HG02884 (cell line): Measurements from ENCODE around the gene TNFRSF6B.
"Not testable (repeated sequence)": the region's sequence is repeated elsewhere in the genome, so short reads cannot be mapped to it uniquely, and the experiment has no call there.

ENCODE experiments used
- ATAC-seq: cut with Tn5 transposase; IDR thresholded peaks from one replicate; pipeline ENCODE4 v1.9.1; 2021; ENCODE audit warnings: mild to moderate bottlenecking, moderate library complexity; ENCODE audit not compliant: unreplicated experiment

Gene TNFRSF6B

DNA sequence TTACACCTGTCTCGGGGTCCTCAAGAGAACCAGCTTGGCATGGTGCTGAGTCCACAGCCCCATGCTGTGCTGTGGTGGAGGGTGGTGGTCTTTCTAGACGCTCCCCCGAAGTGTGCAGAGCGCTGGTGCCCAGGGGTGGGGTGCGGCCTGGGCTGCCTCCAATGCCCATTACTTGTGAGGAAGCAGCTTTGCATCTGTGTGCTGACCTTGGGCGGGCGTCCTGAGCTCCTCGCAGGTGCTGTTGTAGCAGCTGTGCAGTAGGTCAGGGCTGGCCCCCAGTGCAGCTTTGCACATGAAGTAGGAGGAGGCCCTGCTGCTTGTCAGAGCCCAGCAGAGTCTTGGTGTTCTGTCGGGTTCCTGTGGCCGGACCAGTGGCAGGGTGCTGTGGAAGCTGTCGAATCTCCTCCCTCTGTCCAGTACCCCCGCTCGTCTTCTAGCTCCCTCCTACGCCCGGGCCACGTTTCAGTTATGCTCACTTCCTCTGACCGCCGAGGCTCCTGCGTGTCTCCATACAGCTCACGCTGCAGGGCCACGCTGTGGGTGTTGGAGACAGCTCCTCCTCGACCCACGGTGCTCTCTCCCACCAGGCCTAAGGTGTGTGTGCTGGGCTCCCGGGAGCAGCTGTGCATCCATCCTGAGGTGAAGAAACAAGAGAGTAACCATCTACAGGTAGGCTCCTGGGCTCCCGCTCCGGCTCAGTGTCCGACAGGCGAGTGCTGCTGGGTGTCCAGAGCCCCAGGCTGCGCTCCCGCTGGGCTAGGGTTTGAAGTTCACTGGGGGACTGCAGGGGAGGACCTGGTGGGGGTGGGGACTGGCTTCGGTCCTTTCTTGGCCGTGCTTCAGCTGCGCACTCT lies 34.3 kb upstream of the TNFRSF6B start:
- no peak for ATAC-seq

DNA sequence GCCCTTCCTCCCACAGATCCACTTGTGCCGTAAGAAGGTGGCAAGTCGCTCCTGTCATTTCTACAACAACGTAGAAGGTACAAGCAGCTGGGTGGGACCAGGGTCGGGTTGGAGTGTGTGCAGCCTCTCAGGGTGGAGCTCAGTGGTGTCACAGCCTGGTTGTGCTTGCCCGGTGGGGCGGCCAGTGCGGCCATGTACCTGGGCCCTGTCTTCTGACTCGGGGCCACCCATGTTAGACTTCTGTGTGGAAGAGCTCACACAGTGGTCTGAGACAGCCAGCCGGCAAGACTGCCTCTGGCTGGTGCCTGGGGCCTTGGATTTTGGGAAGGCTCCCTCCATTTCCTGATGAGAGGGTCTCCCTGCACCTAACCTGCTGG lies 33.7 kb upstream of the TNFRSF6B start:
- no peak for ATAC-seq

DNA sequence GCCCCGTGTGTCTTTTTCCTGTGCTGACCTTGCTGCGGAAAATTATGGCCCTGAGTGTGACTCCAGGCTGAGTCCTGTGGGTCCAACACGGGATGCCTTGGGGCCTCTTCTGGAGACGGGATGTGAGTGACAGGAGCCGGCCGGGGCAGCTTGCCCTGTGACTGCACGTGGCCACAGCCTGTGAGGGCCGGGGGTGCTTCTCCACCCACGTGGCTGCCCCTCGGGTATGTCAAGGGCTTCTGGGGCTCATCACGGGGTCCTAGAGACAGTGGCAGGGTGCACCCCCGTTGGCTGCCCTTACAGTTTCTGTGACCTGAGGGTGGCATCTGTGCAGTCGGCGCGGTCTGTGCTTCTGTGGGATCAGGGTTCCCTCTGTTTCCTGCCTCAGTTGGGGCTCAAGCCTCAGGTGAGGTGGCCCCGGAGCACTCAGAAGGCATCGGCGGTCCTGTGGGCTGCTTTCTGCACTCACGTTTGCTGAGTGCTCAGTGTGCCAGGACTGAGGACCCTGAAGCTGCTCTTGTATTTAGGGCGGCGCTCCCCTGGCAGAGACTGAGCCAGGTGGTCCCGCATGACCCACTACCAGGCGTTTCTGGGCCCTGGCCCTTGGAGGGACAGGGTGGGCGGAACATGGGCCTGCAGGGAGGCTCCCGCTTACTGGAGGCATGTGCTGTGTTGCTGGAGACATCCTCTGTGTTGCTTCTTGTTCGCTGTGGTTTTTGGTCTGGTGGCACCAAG lies 33.0 kb upstream of the TNFRSF6B start:
- no peak for ATAC-seq

DNA sequence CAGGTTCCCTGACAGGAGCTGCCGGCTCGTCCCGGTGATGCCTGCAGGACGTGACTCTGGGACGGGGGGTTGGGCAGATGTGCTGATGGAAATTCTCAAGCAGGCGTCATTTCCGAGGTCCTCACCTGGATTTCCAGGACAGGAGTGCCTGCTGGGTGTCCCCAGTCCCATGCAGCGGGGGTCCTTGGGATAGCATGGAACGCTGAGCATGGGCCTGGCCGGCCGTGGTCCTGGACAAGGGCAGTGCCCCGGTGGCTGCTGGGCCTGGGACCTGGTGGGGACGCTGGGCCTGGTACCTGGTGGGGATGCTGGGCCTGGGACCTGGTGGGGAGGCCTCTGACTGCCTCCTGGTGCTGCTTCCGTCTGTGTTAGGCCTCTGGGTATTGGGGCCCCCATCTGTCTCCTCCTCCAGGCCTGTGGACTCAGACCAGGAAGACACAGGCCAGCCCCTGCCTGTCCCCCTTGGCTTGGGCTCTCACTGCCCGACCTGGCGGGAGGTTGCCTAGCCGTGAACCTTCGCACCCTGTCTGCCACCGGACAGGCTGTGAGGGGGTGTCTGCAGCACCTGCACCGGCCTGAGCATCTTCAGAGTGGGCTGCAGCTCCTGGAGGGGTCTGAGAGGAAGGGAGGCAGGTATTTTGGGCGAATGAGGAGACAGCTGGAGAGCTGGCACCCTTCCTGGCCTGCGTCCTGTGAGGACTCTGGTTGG lies 32.2 kb upstream of the TNFRSF6B start:
- ATAC-seq = no peak

DNA sequence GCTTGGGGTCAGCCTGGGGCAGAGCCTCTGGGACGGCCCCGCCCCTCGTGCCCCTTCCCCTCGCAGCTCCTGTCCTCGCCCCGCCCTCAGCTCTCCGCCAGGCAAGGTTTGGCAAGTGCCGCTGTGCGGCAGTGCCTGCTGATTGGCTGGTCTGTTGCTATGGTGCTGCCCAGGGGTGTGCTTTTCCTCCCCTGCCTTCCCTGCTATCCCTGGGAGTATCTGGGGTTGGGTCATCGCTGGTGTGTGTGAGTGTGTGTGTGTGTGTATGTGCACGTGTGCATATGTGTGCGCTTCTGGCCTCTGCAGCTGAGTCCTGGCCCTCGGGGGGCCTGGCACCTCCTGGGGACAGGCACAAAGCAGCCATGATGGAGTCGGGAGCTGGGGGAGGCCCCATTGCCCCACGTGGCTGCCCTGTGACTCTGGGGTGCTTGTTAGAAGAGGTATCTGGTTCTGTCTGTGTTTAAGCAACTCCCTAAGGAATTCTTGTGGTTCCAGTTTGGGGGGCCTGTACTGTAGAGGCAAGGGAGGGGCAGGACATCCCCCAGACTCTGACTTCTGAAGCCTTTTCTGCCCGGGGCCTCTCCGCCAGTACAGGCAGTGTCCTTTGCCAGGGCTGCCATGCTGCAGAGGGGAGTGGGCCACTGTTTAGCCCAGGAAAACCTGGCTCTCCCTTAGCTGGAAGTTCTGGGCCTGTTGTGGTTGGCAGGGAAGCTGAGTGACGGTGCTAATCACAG lies 31.4 kb upstream of the TNFRSF6B start:
- ATAC-seq = no peak

DNA sequence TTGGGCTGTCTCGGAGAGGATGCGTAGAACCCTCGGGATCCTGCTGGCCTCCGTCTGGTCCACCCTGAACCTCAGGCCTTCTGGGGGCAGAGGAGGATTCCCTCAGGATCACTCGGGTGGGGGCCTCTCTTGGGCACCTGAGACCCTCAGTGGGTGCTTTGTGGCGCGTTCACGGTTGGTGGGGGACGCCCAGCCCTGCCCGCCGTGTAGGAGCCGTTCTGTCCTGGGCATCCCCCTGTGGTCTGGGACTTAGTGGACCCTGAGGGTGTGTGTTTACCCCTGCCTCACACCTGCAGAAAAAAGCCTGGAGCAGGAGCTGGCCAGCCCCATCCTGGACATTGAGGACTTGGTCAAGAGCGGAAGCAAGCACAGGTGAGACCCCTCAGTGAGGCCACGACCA lies 30.7 kb upstream of the TNFRSF6B start:
- no peak for ATAC-seq

DNA sequence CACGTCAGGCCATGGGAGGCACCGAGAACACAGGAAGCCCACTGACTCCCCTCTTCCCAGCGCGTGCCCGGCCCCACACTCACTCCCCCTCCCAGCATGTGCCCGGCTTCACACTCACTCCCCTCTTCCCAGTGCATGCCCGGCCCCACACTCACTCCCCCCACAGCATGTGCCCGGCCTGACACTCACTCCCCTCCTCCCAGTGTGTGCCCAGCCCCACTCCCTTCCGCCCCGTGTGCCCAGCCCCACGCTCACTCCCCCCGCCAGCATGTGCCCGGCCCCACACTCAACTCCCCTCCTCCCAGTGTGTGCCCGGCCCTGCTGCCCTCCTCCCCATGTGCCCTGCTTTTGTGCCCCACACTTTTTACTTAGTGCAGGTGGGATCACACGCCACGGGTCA lies 28.6 kb upstream of the TNFRSF6B start:
- ATAC-seq = no peak

DNA sequence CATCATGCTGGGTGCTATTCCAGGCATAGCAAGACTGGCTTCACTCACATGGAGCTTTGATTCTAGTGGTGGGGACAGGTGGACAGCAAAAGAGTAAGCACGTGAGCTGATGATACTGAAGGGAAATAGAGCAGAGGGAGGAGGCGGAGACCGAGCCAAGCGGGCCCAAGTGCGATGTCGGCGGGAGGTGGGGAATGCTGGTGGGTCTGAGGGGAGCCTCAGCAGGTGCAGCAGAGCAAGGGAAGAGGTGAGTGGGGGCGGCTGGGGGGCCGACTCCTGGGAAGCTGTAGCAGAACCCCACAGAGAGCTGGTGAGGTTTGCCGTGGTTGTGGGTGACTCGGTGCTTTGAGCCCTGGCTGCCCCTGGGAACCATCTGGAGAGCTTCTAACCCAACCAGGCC lies 28.1 kb upstream of the TNFRSF6B start:
- ATAC-seq = no peak

DNA sequence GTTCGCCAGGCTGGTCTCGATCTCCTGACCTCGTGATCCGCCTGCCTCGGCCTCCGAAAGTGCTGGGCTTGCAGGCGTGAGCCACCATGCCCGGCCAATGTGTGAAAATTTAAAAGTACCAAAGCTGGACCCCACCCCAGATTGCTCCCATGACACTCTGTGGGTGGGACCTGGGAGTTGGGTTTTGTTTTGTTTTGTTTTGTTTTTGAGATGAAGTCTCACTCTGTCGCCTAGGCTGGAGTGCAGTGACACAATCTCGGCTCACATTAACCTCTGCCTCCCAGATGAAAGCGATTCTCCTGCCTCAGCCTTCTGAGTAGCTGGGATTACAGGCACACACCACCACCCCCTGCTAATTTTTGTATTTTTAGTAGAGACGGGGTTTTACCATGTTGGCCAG lies 24.8 kb upstream of the TNFRSF6B start:
- ATAC-seq = not testable (repeated sequence)

DNA sequence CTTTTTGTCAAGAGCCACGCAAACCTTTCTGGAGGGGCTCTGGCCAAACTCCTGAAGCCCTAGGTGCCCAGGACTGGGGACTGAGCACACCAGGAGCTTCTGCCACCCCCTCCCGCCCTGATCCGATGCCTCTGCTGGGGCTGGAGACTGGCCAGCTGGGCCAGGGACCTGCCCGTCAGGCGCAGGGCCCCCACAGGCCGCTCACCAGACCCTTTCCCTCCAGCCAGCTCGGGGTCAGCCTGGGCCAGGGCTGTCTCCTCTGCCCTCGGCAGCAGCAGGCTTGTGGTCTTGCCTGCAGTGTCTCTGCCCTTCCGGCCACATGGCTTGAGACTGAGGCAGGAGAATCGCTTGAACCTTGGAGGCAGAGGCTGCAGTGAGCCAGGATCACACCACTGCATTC lies 23.8 kb upstream of the TNFRSF6B start:
- no peak for ATAC-seq

DNA sequence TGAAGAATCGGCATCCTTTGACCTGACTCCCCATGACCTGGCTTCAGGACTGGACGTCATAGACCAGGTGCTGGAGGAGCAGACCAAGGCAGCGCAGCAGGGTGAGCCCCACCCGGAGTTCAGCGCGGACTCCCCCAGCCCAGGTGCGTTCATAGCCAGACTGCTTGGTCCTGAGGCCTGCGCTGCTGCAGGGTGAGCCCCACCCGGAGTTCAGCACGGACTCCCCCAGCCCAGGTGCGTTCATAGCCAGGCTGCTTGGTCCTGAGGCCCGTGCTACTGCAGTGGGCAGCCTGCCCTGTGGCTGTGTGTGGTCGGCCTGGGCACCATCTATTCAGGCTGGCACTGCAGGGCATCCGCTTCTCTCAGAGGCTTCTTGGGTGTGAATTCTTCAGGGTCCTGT lies 22.5 kb upstream of the TNFRSF6B start:
- ATAC-seq = no peak

DNA sequence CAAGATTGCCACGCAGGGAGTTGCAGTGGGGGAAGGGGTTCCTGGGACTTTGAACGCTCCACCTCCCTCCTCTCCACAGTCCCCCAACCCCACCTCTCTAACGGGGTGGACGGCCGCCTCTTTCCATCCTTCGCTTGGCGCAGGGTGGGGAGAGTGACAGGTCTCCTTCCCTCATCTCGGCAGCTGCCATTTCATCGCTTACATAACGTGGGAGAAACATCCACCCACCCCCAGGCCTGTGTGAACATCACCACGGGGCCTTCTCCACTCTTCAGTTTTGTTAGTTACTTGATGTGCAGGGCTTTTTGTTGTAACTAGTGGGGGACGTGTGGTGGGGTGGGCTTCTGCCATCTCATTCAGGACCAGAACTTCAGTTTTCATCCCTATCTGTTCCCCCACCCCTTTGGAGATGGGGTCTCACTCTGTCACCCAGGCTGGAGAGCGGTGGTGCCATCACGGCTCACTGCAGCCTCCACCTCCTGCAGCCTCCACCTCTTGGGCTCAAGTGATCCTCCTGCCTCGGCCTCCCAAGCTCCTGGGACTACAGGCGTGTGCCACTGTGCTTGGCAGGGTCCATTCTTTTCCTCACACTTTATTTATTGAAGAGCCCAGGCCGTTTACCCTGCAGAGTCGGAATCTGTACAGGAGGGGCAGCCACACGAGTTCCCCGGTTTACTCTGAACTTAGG lies 20.6 kb upstream of the TNFRSF6B start:
- no peak for ATAC-seq

DNA sequence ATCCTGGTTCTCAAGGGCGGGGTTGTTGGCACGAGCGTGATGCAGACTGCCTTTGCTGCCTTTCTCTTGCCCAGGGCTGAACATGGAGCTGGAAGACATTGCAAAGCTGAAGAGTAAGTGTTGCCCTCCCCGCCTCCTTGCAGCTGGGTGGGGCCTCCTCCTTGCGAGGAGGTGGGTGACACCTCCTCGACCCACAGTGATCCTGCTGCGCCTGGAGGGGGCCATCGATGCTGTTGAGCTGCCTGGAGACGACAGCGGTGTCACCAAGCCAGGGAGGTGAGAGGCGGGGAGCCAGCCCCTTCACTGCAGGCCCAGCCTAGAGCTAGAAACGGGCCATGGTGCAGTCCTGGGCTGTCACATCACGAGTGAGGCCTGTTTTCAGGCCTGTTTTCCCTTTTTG lies 18.4 kb upstream of the TNFRSF6B start:
- ATAC-seq = no peak

DNA sequence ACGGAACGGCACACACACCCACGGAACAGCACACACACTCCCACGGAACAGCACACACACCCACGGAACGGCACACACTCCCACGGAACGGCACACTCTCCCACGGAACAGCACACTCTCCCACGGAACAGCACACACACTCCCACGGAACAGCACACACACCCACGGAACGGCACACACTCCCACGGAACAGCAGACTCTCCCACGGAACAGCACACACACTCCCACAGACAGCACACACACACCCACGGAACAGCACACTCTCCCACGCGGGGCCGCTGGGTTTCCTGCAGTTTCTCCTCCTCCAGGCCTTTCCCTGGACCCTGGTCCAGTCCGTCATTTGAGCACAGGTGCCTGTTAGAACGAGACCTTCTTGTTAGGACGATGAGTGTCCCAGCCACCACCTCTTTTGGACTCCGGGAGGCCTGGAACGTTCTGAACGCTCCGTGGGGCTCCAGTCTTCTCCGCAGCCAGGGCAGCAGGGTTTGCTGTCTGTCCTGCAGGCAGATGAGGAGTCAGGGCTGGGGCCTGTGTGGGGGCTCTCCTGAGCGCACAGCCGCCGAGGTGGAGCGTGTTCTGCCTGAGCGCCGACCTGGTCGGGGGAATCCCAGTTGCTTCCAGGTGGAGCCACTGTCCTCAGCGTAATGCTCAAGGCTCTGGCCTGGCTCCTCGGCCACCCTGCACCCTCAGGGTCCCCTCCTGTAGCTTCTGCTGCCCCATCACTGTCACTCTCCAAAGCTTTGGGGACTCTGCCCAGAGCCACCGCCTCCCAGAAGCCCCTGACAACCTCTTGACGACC lies 17.6 kb upstream of the TNFRSF6B start:
- no peak for ATAC-seq

DNA sequence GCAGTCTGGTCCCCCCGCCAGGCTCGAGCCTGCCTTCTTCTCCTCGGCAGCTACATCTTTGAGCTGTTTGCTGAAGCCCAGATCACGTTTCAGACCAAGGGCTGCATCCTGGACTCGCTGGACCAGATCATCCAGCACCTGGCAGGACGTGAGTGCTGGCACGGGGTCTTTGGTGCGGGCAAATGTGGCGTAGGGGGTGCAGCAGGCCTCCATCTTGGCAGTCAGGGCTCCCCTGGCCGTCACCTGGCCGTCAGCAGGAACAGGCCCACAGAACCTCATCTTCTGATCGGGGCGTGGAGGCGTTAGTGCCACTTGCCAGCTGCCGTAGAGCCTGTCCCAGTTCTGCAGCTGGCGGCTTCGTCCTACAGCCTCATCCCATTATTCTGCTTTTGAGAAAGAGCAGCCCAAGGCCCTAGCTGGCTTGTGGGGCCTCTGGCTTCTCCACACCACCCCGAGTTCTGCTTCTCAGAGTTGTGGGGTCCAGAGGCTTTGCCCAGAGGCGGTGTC lies 16.6 kb upstream of the TNFRSF6B start:
- ATAC-seq = no peak

DNA sequence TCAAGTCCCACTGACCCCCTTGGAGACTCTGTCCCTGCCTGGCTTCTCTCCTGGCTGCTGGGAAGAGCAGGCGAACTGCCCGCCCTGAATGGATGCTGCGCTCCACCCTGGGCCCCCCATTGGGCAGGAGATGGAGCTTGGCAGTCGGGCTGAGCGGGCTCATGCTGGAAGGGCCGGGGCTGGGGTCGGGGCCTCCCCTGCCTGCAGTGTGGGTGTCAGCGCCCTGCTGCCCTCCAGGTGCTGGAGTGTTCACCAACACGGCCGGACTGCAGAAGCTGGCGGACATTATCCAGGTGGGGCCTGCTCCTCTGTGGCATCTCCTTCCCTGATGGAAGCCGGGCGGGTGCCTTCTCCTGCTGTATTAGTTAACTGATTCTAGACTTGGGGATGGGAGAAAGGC lies 16.0 kb upstream of the TNFRSF6B start:
- no peak for ATAC-seq

DNA sequence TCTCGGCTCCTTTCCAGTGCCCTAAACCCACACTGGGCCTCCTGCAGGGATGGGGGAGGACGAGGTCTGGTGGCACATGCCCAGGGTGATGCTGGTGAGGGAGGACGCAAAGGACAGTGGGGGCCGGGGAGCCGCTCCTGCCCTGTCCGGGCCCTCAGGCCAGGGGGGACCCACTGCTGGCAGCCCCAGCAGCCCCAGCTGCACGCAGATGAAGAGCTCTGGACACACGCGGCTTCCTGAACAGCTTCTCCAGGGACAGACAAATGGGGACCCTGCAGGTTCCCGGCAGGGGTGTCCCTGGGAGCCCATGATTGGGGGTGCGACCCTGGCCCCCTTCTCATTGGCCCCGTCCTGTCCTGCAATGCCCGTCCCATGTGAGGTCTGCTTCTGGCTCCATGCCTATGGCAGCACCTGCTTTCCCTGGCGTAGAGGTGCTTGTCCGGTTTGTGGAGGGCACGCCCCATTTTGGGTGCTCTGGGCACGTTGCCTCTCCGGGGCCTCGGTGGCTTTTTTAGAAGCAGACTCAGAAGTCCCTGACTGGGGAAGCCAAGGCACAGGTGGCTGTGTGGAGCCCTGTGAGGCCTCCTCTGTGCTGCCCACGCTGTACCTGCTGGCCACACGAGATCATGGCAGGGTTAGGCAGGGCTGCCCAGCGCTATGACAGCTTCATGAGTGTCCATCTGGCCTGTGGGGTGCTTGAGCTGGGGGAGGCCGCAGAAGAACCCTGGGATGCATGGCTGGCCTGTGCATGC lies 15.4 kb upstream of the TNFRSF6B start:
- ATAC-seq = no peak

DNA sequence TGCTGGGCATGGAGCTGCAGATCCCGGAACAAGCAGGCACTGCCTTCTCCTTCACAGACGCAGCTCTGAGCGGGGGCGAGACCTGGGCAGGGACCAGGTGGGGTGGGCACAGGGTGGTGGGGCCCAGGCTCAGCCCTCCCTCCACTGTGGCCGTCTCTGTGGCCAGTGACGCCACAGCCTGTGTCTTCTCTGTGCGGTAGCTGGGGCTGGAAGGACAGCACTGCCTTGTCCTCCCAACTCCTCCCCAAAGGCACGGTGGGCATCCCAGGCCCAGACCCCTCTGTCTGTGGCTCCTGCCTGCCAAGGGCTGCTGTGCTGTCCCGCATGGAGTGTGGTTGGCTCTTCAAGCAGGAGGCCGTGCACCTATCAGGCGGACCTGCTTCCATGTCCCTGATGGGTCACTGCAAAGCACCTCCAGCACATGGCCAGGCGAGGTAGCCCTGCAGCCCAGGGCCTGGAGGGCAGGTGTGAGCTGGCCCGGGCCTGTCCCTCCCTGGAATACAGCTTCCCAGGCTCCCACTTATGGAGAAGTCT lies 14.8 kb upstream of the TNFRSF6B start:
- ATAC-seq = no peak
